ENCODE results near the gene NADSYN1. TPM values are rescaled to one million over a fixed set of nuclear protein-coding genes. Genes with fewer than 3 reads are reported as not detected.
"Not testable (repeated sequence)": the region's sequence is repeated elsewhere in the genome, so short reads cannot be mapped to it uniquely, and the experiment has no call there.

The NADSYN1 gene
- total and polyA plus RNA-seq, 4 experiments from 2014 or later: 35.9 to 243 (median 136) TPM

GRCh38 chr11:71526796-71527575 is 74.0 kb downstream of the NADSYN1 start, which contains the start of gene KRTAP5-7:
KRTAP5-7 (plus strand) TSS chr11:71527267; CDS start chr11:71527301, 34 bp downstream.
- H3K9me3 Mint-ChIP-seq; H3K27ac Mint-ChIP-seq; H3K27ac ChIP-seq (ENCODE audit: low read depth, low read length); H3K4me3 Mint-ChIP-seq; H3K36me3 Mint-ChIP-seq; intact Hi-C loops (cut with micrococcal nuclease); POLR2A ChIA-PET (ENCODE audit: partially characterized antibody); H3K4me1 ChIP-seq (ENCODE audit: insufficient read depth, low read length); DNase-seq; H3K36me3 ChIP-seq (ENCODE audit: insufficient read depth, low read length); H3K9me3 ChIP-seq (ENCODE audit: control insufficient read depth in 1 of 2, low read length in 2 of 2); H3K27me3 Mint-ChIP-seq; H3K4me1 Mint-ChIP-seq; CTCF ChIA-PET (ENCODE audit: partially characterized antibody); H3K27me3 ChIP-seq (ENCODE audit: insufficient read depth, low read length); H3K4me3 ChIP-seq (ENCODE audit: low read length in 2 of 2): not testable (repeated sequence)

- no peak for DNase-seq
- H3K4me3 ChIP-seq (ENCODE audit: low read length in 2 of 2): no peak overlapping the region
- no peaks in the 10 kb centered on the region for H3K27me3 ChIP-seq (ENCODE audit: insufficient read depth, low read length)
- H3K27ac ChIP-seq (ENCODE audit: low read depth, low read length): no peak overlapping the region
- no peaks in the 10 kb centered on the region for H3K36me3 ChIP-seq (ENCODE audit: insufficient read depth, low read length)
- intact Hi-C loops (cut with micrococcal nuclease): no loop called here
- Mint-ChIP-seq H3K9me3 (peaks cover 0 to 8% (median 0%) of the 10 kb centered on the region in 8 donors), H3K27me3 (peaks cover 3 to 9% of the 10 kb centered on the region in 2 donors), H3K27ac (no peak overlapping the region), H3K4me3 (no peak overlapping the region), H3K4me1 (no peaks in the 10 kb centered on the region), H3K36me3 (no peaks in the 10 kb centered on the region)
- CTCF ChIA-PET (ENCODE audit: partially characterized antibody): no interaction called here
- POLR2A ChIA-PET (ENCODE audit: partially characterized antibody): no interaction called here
- H3K9me3 ChIP-seq (ENCODE audit: control insufficient read depth in 1 of 2, low read length in 2 of 2): no peaks in the 10 kb centered on the region
- H3K4me1 ChIP-seq (ENCODE audit: insufficient read depth, low read length): no peaks in the 10 kb centered on the region
Measured at GRCh38 chr11:71527576-71528210, 74.7 kb downstream of the NADSYN1 start.

- intact Hi-C loops (cut with micrococcal nuclease): no loop called here
- H3K9me3 ChIP-seq (ENCODE audit: control insufficient read depth in 1 of 2, low read length in 2 of 2): no peaks in the 10 kb centered on the region
- H3K4me1 Mint-ChIP-seq: no peaks in the 10 kb centered on the region
- H3K4me1 ChIP-seq (ENCODE audit: insufficient read depth, low read length): no peaks in the 10 kb centered on the region
- no peak overlapping the region for H3K4me3 Mint-ChIP-seq
- DNase-seq: no peak
- no peak overlapping the region for H3K27ac Mint-ChIP-seq
- ChIA-PET POLR2A (ENCODE audit: partially characterized antibody) (no interaction called here), CTCF (ENCODE audit: partially characterized antibody) (no interaction called here)
- no peaks in the 10 kb centered on the region for H3K36me3 ChIP-seq (ENCODE audit: insufficient read depth, low read length)
- H3K36me3 Mint-ChIP-seq: no peaks in the 10 kb centered on the region
- H3K9me3 Mint-ChIP-seq: no peaks in the 10 kb centered on the region
- H3K27ac ChIP-seq (ENCODE audit: low read depth, low read length): no peak overlapping the region
- H3K27me3 Mint-ChIP-seq: peaks cover 0 to 9% of the 10 kb centered on the region in 2 donors
- no peak overlapping the region for H3K4me3 ChIP-seq (ENCODE audit: low read length in 2 of 2)
- no peaks in the 10 kb centered on the region for H3K27me3 ChIP-seq (ENCODE audit: insufficient read depth, low read length)
Measured at GRCh38 chr11:71530602-71531001, 77.6 kb downstream of the NADSYN1 start.

- no peak for DNase-seq
- H3K4me1 Mint-ChIP-seq: no peaks in the 10 kb centered on the region
- no peaks in the 10 kb centered on the region for H3K36me3 ChIP-seq (ENCODE audit: insufficient read depth, low read length)
- no peak overlapping the region for H3K4me3 Mint-ChIP-seq
- H3K9me3 Mint-ChIP-seq: no peaks in the 10 kb centered on the region
- no peaks in the 10 kb centered on the region for H3K9me3 ChIP-seq (ENCODE audit: control insufficient read depth in 1 of 2, low read length in 2 of 2)
- no peaks in the 10 kb centered on the region for H3K4me1 ChIP-seq (ENCODE audit: insufficient read depth, low read length)
- no peak overlapping the region for H3K27ac Mint-ChIP-seq
- H3K4me3 ChIP-seq (ENCODE audit: low read length in 2 of 2): no peak overlapping the region
- peaks cover 2 to 5% of the 10 kb centered on the region in 2 donors for H3K27me3 Mint-ChIP-seq
- POLR2A ChIA-PET (ENCODE audit: partially characterized antibody): no interaction called here
- no peaks in the 10 kb centered on the region for H3K27me3 ChIP-seq (ENCODE audit: insufficient read depth, low read length)
- H3K27ac ChIP-seq (ENCODE audit: low read depth, low read length): no peak overlapping the region
- no peaks in the 10 kb centered on the region for H3K36me3 Mint-ChIP-seq
- CTCF ChIA-PET (ENCODE audit: partially characterized antibody): no interaction called here
- intact Hi-C loops (cut with micrococcal nuclease): no loop called here
Measured at GRCh38 chr11:71532036-71532610, 79.1 kb downstream of the NADSYN1 start.

GRCh38 chr11:71534711-71535608 is 82.0 kb downstream of the NADSYN1 start:
- H3K36me3 Mint-ChIP-seq; H3K9me3 ChIP-seq (ENCODE audit: control insufficient read depth in 1 of 2, low read length in 2 of 2); H3K4me1 ChIP-seq (ENCODE audit: insufficient read depth, low read length); H3K36me3 ChIP-seq (ENCODE audit: insufficient read depth, low read length); H3K9me3 Mint-ChIP-seq; DNase-seq; CTCF ChIA-PET (ENCODE audit: partially characterized antibody); intact Hi-C loops (cut with micrococcal nuclease); H3K27me3 ChIP-seq (ENCODE audit: insufficient read depth, low read length); H3K4me1 Mint-ChIP-seq; H3K27ac Mint-ChIP-seq; H3K4me3 ChIP-seq (ENCODE audit: low read length in 2 of 2); H3K4me3 Mint-ChIP-seq; POLR2A ChIA-PET (ENCODE audit: partially characterized antibody); H3K27ac ChIP-seq (ENCODE audit: low read depth, low read length): not testable (repeated sequence)
- H3K27me3 Mint-ChIP-seq: peaks cover 9 to 12% of the 10 kb centered on the region in 2 donors

GRCh38 chr11:71535825-71536224 is 82.8 kb downstream of the NADSYN1 start:
- Histone ChIP-seq H3K36me3 (ENCODE audit: insufficient read depth, low read length) (no peaks in the 10 kb centered on the region), H3K27ac (ENCODE audit: low read depth, low read length) (no peak overlapping the region), H3K9me3 (ENCODE audit: control insufficient read depth in 1 of 2, low read length in 2 of 2) (no peaks in the 10 kb centered on the region), H3K4me3 (ENCODE audit: low read length in 2 of 2) (no peak overlapping the region), H3K27me3 (ENCODE audit: insufficient read depth, low read length) (no peaks in the 10 kb centered on the region), H3K4me1 (ENCODE audit: insufficient read depth, low read length) (no peaks in the 10 kb centered on the region)
- no peak overlapping the region for H3K27ac Mint-ChIP-seq
- H3K4me1 Mint-ChIP-seq: no peaks in the 10 kb centered on the region
- peaks cover 8 to 15% of the 10 kb centered on the region in 2 donors for H3K27me3 Mint-ChIP-seq
- ChIA-PET POLR2A (ENCODE audit: partially characterized antibody) (no interaction called here), CTCF (ENCODE audit: partially characterized antibody) (no interaction called here)
- peaks cover 0 to 4% of the 10 kb centered on the region in 2 donors for H3K36me3 Mint-ChIP-seq
- H3K9me3 Mint-ChIP-seq: peaks cover 0 to 9% (median 3%) of the 10 kb centered on the region in 8 donors
- H3K4me3 Mint-ChIP-seq: no peak overlapping the region
- no peak for DNase-seq
- intact Hi-C loops (cut with micrococcal nuclease): no loop called here

- Histone ChIP-seq H3K9me3 (ENCODE audit: control insufficient read depth in 1 of 2, low read length in 2 of 2) (no peaks in the 10 kb centered on the region), H3K4me1 (ENCODE audit: insufficient read depth, low read length) (no peaks in the 10 kb centered on the region), H3K4me3 (ENCODE audit: low read length in 2 of 2) (no peak overlapping the region), H3K36me3 (ENCODE audit: insufficient read depth, low read length) (no peaks in the 10 kb centered on the region), H3K27ac (ENCODE audit: low read depth, low read length) (no peak overlapping the region), H3K27me3 (ENCODE audit: insufficient read depth, low read length) (no peaks in the 10 kb centered on the region)
- H3K4me1 Mint-ChIP-seq: no peaks in the 10 kb centered on the region
- peaks cover 12 to 27% of the 10 kb centered on the region in 2 donors for H3K27me3 Mint-ChIP-seq
- no peak for DNase-seq
- H3K4me3 Mint-ChIP-seq: no peak overlapping the region
- POLR2A ChIA-PET (ENCODE audit: partially characterized antibody): no interaction called here
- H3K27ac Mint-ChIP-seq: no peak overlapping the region
- H3K9me3 Mint-ChIP-seq: peaks cover 0 to 18% (median 8%) of the 10 kb centered on the region in 8 donors
- intact Hi-C loops (cut with micrococcal nuclease): no loop called here
- CTCF ChIA-PET (ENCODE audit: partially characterized antibody): no interaction called here
- peaks cover 0 to 7% of the 10 kb centered on the region in 2 donors for H3K36me3 Mint-ChIP-seq
Measured at GRCh38 chr11:71537537-71537936, 84.5 kb downstream of the NADSYN1 start.

Measured in CD4-positive, alpha-beta memory T cell (primary cell).